GM12878 (cell line): Measurements from ENCODE around the gene IL16.

ENCODE experiments used
- BHLHE40 ChIP-seq, 2 experiments: fragments of 450-650 bp in 1 of 2; IDR thresholded peaks; 2 replicates each; pipeline ENCODE4 v1.6.1; 2011 to 2017; ENCODE audit warnings: low read depth in 2 of 2, borderline replicate concordance in 1 of 2, improper control_type of control experiment in 1 of 2, low read length in 1 of 2, mild to moderate bottlenecking in 1 of 2
- CHD4 ChIP-seq: fragments of 200-600 bp; sonication (generic); IDR thresholded peaks from 2 replicates; pipeline ENCODE4 v1.6.1; 2016; ENCODE audit warnings: mild to moderate bottlenecking
- EZH2 ChIP-seq: IDR thresholded peaks from 2 replicates; pipeline ENCODE4 v1.6.1; 2012; ENCODE audit warnings: low read depth, mild to moderate bottlenecking, control low read depth, inconsistent platforms, low read length, borderline replicate concordance; ENCODE audit not compliant: control insufficient read depth
- MEF2B ChIP-seq: fragments of 450-650 bp; IDR thresholded peaks from 2 replicates; pipeline ENCODE4 v1.6.1; 2018; ENCODE audit warnings: mild to moderate bottlenecking, moderate library complexity; ENCODE audit not compliant: partially characterized antibody, poor library complexity, severe bottlenecking
- POLR2AphosphoS5 ChIP-seq: IDR thresholded peaks from 2 replicates; pipeline ENCODE4 v1.6.1; 2011; ENCODE audit warnings: mild to moderate bottlenecking, low read length, inconsistent platforms
- ZNF274 ChIP-seq: IDR thresholded peaks from one replicate; pipeline ENCODE4 v1.8.0; 2011; ENCODE audit not compliant: insufficient read length, insufficient read depth
- TF ChIP-seq, protein P1 (sequence below), 3 experiments: IDR thresholded peaks in 2 of 3; conservative IDR thresholded peaks in 1 of 3; 2 replicates each; pipeline ENCODE4 v1.5.1; 2011; ENCODE audit warnings: low read depth in 3 of 3, low read length in 3 of 3, mild to moderate bottlenecking in 3 of 3, control low read depth in 2 of 3, moderate library complexity in 2 of 3, inconsistent platforms in 1 of 3, mixed read lengths in 1 of 3; ENCODE audit not compliant: control insufficient read depth in 2 of 3, insufficient read depth in 1 of 3; ENCODE audit errors: extremely low read depth in 1 of 3
- TF ChIP-seq, protein P2 (sequence below): fragments of 450-650 bp; formaldehyde crosslinking; IDR thresholded peaks from 2 replicates; pipeline ENCODE4 v1.5.0; 2022; ENCODE audit warnings: mild to moderate bottlenecking, missing genetic modification characterization

DNA sequence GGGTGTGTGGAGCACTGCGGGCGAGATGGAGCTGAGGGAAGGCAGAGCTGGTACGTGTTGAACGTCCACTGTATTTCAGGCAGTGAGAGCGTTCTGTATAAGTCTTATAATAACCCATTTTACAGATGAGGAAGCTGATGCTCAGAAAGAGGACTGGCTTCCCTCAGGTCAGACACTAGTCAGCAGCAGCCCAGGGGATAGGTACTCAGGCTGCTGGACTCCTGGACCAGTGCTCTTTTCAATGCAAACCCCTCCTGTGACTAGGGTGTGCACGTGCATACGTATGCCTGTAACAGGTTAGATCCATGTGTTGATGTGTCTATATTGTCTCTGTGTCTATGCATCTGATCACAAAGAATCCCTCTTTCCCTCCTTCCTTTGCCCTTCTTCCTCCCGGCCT is 8.3 kb upstream of the IL16 start:
- TF ChIP-seq, protein P1, sequence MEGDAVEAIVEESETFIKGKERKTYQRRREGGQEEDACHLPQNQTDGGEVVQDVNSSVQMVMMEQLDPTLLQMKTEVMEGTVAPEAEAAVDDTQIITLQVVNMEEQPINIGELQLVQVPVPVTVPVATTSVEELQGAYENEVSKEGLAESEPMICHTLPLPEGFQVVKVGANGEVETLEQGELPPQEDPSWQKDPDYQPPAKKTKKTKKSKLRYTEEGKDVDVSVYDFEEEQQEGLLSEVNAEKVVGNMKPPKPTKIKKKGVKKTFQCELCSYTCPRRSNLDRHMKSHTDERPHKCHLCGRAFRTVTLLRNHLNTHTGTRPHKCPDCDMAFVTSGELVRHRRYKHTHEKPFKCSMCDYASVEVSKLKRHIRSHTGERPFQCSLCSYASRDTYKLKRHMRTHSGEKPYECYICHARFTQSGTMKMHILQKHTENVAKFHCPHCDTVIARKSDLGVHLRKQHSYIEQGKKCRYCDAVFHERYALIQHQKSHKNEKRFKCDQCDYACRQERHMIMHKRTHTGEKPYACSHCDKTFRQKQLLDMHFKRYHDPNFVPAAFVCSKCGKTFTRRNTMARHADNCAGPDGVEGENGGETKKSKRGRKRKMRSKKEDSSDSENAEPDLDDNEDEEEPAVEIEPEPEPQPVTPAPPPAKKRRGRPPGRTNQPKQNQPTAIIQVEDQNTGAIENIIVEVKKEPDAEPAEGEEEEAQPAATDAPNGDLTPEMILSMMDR (IDR thresholded peaks at IDR 0.05 in 2 of 3, conservative IDR thresholded peaks at IDR 0.05 in 1 of 3; ENCODE audit: control insufficient read depth in 2 of 3, extremely low read depth in 1 of 3, insufficient read depth in 1 of 3, low read depth in 3 of 3, low read length in 3 of 3): no peak
- TF ChIP-seq BHLHE40 (IDR thresholded peaks at IDR 0.05; ENCODE audit: borderline replicate concordance in 1 of 2, low read depth in 2 of 2, low read length in 1 of 2): no peak
- TF ChIP-seq CHD4: no peak
- no peak for TF ChIP-seq EZH2
- no peak for TF ChIP-seq ZNF274
- no peak for TF ChIP-seq POLR2AphosphoS5
- no peak for TF ChIP-seq MEF2B
- TF ChIP-seq, protein P2, sequence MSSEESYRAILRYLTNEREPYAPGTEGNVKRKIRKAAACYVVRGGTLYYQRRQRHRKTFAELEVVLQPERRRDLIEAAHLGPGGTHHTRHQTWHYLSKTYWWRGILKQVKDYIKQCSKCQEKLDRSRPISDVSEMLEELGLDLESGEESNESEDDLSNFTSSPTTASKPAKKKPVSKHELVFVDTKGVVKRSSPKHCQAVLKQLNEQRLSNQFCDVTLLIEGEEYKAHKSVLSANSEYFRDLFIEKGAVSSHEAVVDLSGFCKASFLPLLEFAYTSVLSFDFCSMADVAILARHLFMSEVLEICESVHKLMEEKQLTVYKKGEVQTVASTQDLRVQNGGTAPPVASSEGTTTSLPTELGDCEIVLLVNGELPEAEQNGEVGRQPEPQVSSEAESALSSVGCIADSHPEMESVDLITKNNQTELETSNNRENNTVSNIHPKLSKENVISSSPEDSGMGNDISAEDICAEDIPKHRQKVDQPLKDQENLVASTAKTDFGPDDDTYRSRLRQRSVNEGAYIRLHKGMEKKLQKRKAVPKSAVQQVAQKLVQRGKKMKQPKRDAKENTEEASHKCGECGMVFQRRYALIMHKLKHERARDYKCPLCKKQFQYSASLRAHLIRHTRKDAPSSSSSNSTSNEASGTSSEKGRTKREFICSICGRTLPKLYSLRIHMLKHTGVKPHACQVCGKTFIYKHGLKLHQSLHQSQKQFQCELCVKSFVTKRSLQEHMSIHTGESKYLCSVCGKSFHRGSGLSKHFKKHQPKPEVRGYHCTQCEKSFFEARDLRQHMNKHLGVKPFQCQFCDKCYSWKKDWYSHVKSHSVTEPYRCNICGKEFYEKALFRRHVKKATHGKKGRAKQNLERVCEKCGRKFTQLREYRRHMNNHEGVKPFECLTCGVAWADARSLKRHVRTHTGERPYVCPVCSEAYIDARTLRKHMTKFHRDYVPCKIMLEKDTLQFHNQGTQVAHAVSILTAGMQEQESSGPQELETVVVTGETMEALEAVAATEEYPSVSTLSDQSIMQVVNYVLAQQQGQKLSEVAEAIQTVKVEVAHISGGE (CRISPR knock-in tag): no peak
